ENCODE results near the gene PHF3. TPM values are rescaled to one million over a fixed set of nuclear protein-coding genes. Genes with fewer than 3 reads are reported as not detected.

PHF3 gene
- polyA plus RNA-seq, 2 of the 4 experiments (the other 2 are of a cell fraction), result 13.9 to 28.4 TPM

DNA sequence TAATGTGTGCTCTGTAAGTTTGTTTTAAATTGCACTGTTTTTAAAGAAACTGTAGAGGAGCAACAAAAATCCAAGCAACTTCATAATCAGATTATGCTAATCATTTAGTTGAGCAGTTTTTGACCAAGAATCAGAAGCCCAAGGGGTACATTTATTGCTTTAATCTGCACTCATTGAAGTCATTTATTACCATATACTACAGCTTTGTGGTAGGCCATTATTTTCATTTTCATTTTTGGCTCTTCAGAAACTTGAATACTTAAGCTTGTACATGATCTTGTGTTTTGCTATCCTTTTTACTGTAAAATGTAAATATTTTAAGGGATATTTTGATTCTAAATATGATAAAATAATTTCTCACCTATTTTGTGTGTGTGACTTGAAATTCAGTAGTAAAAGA, 78.5 kb downstream of the PHF3 start:
- DNase-seq (ENCODE audit: low read depth in 1 of 2, low spot score in 1 of 2) (no peak), ATAC-seq (no peak), FAIRE-seq (no peak)
- no peaks in the 10 kb centered on the region for H3K4me1 ChIP-seq
- H3K4me2 ChIP-seq, result no peak overlapping the region
- no peak overlapping the region for H3K4me3 ChIP-seq
- POLR2A ChIA-PET, result no interaction called here
- no peak for TF ChIP-seq PHF8 (IDR thresholded peaks at IDR 0.05; ENCODE audit: borderline replicate concordance, low read depth)
- H3K27ac ChIP-seq, result no peak overlapping the region
- no peaks in the 10 kb centered on the region for H3K9me3 ChIP-seq
- CTCF ChIA-PET, result no interaction called here

DNA sequence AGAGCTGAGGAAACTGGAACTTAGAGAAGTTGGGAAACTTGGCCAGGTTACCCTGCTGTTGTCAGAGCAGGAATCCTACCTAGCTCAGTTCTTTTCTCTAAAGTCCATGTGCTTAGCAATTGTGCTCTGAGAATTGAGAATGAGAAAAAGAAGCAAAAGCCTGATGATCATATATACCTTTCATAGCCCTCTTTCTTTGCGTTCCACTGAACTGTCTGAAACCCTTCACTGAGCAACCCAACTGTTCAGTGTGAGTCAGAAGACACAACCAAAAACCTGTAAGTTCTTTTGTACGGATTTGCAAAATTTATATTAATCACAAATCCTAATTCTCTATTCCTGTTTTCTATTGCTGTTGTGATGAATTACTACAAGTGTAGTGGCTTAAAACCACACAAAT, 80.6 kb downstream of the PHF3 start:
- DNase-seq (ENCODE audit: low read depth in 1 of 2, low spot score in 1 of 2) (no peak), FAIRE-seq (no peak), ATAC-seq (no peak)
- Histone ChIP-seq H3K4me1 (no peaks in the 10 kb centered on the region), H3K4me3 (no peak overlapping the region), H3K4me2 (no peak overlapping the region), H3K9me3 (no peaks in the 10 kb centered on the region), H3K27ac (no peak overlapping the region)
- POLR2A ChIA-PET, result no interaction called here
- CTCF ChIA-PET, result no interaction called here
- WGBS (ENCODE audit: missing lambda C conversion rate), result 90% methylated on average over 2 of the region's 2 CpGs
- TF ChIP-seq POLR2AphosphoS2 (conservative IDR thresholded peaks at IDR 0.05; ENCODE audit: low read length) (no peak), KDM5A (IDR thresholded peaks at IDR 0.05) (no peak)

DNA sequence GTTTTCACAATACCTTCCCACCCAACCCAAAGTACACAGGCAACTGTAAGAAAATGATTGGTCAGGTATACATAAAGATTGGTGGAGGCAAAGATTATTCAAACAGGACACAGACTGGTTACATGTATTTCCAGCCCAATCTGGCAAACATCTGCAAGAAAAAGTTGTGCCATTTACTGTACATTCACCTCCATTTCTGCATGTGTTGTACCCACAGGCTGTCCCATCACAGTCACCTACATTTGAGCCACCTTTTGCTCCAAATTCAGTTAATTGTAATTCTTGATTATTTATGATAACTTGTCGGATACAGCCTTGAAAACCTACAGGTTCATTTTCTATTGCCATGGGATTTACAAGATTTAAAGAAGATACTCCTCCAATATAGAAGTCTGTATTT, 85.6 kb downstream of the PHF3 start:
- no peaks in the 10 kb centered on the region for H3K9me3 ChIP-seq
- ChIA-PET POLR2A (no interaction called here), CTCF (no interaction called here)
- DNase-seq (ENCODE audit: low read depth in 1 of 2, low spot score in 1 of 2) (no peak), FAIRE-seq (no peak), ATAC-seq (no peak)
- no peak overlapping the region for H3K4me3 ChIP-seq
- H3K27ac ChIP-seq, result no peak overlapping the region
- H3K4me1 ChIP-seq, result peaks cover 16% of the 10 kb centered on the region; the same call in 2 of the 3 replicates
- TF ChIP-seq, protein P1, sequence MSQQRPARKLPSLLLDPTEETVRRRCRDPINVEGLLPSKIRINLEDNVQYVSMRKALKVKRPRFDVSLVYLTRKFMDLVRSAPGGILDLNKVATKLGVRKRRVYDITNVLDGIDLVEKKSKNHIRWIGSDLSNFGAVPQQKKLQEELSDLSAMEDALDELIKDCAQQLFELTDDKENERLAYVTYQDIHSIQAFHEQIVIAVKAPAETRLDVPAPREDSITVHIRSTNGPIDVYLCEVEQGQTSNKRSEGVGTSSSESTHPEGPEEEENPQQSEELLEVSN (IDR thresholded peaks at IDR 0.05; ENCODE audit: borderline replicate concordance, low read depth), result no peak
- no peak for TF ChIP-seq RNF2 (IDR thresholded peaks at IDR 0.05; ENCODE audit: borderline replicate concordance, low read depth)
- TF ChIP-seq EHF (CRISPR knock-in tag; IDR thresholded peaks at IDR 0.05), result no peak
- TF ChIP-seq HDAC2 (IDR thresholded peaks at IDR 0.05), result no peak
- no peak for TF ChIP-seq GATA3 (IDR thresholded peaks at IDR 0.05; ENCODE audit: borderline replicate concordance)
- TF ChIP-seq CHD4 (IDR thresholded peaks at IDR 0.05; ENCODE audit: borderline replicate concordance), result no peak
- TF ChIP-seq, protein P2, sequence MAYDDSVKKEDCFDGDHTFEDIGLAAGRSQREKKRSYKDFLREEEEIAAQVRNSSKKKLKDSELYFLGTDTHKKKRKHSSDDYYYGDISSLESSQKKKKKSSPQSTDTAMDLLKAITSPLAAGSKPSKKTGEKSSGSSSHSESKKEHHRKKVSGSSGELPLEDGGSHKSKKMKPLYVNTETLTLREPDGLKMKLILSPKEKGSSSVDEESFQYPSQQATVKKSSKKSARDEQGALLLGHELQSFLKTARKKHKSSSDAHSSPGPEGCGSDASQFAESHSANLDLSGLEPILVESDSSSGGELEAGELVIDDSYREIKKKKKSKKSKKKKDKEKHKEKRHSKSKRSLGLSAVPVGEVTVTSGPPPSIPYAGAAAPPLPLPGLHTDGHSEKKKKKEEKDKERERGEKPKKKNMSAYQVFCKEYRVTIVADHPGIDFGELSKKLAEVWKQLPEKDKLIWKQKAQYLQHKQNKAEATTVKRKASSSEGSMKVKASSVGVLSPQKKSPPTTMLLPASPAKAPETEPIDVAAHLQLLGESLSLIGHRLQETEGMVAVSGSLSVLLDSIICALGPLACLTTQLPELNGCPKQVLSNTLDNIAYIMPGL (CRISPR knock-in tag; IDR thresholded peaks at IDR 0.05; ENCODE audit: borderline replicate concordance), result no peak
- TF ChIP-seq RCOR1 (IDR thresholded peaks at IDR 0.05; ENCODE audit: low read depth, low read length), result no peak
- TF ChIP-seq MYC (IDR thresholded peaks at IDR 0.05; ENCODE audit: borderline replicate concordance, low read length), result no peak
- TF ChIP-seq, protein P3, sequence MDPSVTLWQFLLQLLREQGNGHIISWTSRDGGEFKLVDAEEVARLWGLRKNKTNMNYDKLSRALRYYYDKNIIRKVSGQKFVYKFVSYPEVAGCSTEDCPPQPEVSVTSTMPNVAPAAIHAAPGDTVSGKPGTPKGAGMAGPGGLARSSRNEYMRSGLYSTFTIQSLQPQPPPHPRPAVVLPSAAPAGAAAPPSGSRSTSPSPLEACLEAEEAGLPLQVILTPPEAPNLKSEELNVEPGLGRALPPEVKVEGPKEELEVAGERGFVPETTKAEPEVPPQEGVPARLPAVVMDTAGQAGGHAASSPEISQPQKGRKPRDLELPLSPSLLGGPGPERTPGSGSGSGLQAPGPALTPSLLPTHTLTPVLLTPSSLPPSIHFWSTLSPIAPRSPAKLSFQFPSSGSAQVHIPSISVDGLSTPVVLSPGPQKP (IDR thresholded peaks at IDR 0.05; ENCODE audit: low read depth, low read length), result no peak
- TF ChIP-seq JUN (IDR thresholded peaks at IDR 0.05), result no peak
- TF ChIP-seq, protein P4, sequence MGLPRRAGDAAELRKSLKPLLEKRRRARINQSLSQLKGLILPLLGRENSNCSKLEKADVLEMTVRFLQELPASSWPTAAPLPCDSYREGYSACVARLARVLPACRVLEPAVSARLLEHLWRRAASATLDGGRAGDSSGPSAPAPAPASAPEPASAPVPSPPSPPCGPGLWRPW (IDR thresholded peaks at IDR 0.05), result no peak
- TF ChIP-seq, protein P5, sequence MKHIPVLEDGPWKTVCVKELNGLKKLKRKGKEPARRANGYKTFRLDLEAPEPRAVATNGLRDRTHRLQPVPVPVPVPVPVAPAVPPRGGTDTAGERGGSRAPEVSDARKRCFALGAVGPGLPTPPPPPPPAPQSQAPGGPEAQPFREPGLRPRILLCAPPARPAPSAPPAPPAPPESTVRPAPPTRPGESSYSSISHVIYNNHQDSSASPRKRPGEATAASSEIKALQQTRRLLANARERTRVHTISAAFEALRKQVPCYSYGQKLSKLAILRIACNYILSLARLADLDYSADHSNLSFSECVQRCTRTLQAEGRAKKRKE (CRISPR knock-in tag; IDR thresholded peaks at IDR 0.05; ENCODE audit: low read depth), result no peak
- H3K4me2 ChIP-seq, result no peak overlapping the region
- 97% methylated on average over 1 of the region's 1 CpG for WGBS (ENCODE audit: missing lambda C conversion rate)

DNA sequence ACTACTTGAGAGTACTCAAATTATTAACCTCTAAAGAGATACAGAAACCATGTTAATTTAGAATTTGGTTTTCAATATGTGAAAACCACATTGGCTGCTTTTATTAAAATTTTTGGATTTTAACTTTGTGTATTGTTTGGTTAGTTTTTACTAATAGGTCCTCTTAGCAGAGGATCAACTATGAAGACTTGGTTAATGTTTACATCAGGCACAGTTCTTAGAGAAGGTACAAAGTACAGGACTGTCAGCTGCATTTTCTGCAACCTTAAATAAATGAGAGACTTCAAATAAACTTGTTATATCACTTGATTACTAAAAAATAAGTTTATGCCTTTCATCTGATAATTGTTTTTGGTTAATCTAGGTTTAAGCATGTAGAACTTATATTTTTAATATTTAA, 89.1 kb downstream of the PHF3 start:
- ChIA-PET CTCF (no interaction called here), POLR2A (no interaction called here)
- no peak overlapping the region for H3K4me3 ChIP-seq
- TF ChIP-seq MAFK (IDR thresholded peaks at IDR 0.05; ENCODE audit: partially characterized antibody) (no peak), EHF (CRISPR knock-in tag; IDR thresholded peaks at IDR 0.05) (no peak), CHD4 (IDR thresholded peaks at IDR 0.05; ENCODE audit: borderline replicate concordance) (no peak), ZSCAN20 (CRISPR knock-in tag; IDR thresholded peaks at IDR 0.05) (no peak), POLR2AphosphoS2 (conservative IDR thresholded peaks at IDR 0.05; ENCODE audit: low read length) (no peak), CEBPB (IDR thresholded peaks at IDR 0.05) (no peak), EHMT2 (IDR thresholded peaks at IDR 0.05; ENCODE audit: low read depth) (no peak), CBX2 (IDR thresholded peaks at IDR 0.05; ENCODE audit: borderline replicate concordance, low read depth) (no peak)
- TF ChIP-seq, protein P6, sequence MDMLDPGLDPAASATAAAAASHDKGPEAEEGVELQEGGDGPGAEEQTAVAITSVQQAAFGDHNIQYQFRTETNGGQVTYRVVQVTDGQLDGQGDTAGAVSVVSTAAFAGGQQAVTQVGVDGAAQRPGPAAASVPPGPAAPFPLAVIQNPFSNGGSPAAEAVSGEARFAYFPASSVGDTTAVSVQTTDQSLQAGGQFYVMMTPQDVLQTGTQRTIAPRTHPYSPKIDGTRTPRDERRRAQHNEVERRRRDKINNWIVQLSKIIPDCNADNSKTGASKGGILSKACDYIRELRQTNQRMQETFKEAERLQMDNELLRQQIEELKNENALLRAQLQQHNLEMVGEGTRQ (IDR thresholded peaks at IDR 0.05), result no peak
- ATAC-seq (no peak), FAIRE-seq (no peak), DNase-seq (ENCODE audit: low read depth in 1 of 2, low spot score in 1 of 2) (no peak)
- H3K27ac ChIP-seq, result no peak overlapping the region
- H3K4me1 ChIP-seq, result peaks cover 16% of the 10 kb centered on the region; the same call in 2 of the 3 replicates
- H3K9me3 ChIP-seq, result no peaks in the 10 kb centered on the region
- H3K4me2 ChIP-seq, result peak overlapping the region; percentile 54
